AG09309 (cell line): ENCODE measurements around the gene MYO1A.
"Not testable (repeated sequence)": the region's sequence is repeated elsewhere in the genome, so short reads cannot be mapped to it uniquely, and the experiment has no call there.

ENCODE experiments used
- DNase-seq: peaks from one replicate; pipeline ENCODE4 v3.0.0-alpha.2; 2010; ENCODE audit warnings: low read depth
- H3K4me3 ChIP-seq: 2 replicates; pipeline ENCODE4 v1.5.1; 2011; ENCODE audit warnings: mild to moderate bottlenecking, low read depth, low read length, moderate library complexity; ENCODE audit not compliant: control insufficient read depth
- TF ChIP-seq, protein P1 (sequence below): IDR thresholded peaks from 2 replicates; pipeline ENCODE4 v1.5.1; 2011; ENCODE audit warnings: mild to moderate bottlenecking, low read depth, low read length, inconsistent platforms; ENCODE audit not compliant: insufficient read depth, control insufficient read depth; ENCODE audit errors: missing control alignments

The MYO1A gene

DNA sequence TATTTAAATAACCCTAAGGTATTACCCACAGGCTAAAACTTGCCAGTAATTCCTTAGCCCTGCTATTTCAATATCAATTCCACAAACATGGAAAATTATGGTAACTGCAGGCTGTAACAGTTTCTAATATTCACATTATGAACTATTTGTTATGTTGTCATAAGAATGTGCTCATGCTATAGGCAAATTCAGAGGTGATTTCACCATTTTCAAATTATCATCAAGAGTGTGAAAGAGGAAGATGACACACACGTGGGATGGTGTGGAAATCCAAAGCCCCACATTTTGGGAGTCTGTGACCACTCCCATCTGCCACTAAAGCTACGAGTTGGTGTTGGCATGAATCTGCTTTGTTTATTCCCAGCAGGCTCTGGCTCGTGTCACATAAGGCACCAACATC lies 5.9 kb upstream of the MYO1A start:
- no peak for DNase-seq
- TF ChIP-seq, protein P1, sequence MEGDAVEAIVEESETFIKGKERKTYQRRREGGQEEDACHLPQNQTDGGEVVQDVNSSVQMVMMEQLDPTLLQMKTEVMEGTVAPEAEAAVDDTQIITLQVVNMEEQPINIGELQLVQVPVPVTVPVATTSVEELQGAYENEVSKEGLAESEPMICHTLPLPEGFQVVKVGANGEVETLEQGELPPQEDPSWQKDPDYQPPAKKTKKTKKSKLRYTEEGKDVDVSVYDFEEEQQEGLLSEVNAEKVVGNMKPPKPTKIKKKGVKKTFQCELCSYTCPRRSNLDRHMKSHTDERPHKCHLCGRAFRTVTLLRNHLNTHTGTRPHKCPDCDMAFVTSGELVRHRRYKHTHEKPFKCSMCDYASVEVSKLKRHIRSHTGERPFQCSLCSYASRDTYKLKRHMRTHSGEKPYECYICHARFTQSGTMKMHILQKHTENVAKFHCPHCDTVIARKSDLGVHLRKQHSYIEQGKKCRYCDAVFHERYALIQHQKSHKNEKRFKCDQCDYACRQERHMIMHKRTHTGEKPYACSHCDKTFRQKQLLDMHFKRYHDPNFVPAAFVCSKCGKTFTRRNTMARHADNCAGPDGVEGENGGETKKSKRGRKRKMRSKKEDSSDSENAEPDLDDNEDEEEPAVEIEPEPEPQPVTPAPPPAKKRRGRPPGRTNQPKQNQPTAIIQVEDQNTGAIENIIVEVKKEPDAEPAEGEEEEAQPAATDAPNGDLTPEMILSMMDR = no peak
- H3K4me3 ChIP-seq = no peak overlapping the region

DNA sequence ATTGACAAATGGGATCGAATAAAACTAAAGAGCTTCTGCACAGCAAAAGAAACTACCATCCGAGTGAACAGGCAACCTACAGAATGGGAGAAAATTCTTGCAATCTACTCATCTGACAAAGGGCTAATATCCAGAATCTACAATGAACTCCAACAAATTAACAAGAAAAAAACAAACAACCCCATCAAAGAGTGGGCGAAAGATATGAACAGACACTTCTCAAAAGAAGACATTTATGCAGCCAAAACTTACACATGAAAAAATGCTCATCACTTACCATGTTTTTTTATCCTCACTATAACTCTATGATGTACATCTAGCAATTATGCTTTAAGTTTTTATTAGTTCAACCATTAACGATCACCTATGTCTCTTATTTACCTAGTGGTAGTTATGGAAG lies 4.0 kb upstream of the MYO1A start:
- not testable (repeated sequence) for H3K4me3 ChIP-seq, DNase-seq

DNA sequence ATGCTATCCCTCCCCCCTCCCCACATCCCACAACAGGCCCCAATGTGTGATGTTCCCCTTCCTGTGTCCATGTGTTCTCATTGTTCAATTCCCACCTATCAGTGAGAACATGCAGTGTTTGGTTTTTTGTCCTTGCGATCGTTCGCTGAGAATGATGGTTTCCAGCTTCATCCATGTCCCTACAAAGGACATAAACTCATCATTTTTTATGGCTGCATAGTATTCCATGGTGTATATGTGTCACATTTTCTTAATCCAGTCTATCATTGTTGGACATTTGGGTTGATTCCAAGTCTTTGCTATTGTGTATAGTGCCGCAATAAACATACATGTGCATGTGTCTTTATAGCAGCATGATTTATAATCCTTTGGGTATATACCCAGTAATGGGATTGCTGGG lies 3.2 kb upstream of the MYO1A start:
- DNase-seq, H3K4me3 ChIP-seq: not testable (repeated sequence)

DNA sequence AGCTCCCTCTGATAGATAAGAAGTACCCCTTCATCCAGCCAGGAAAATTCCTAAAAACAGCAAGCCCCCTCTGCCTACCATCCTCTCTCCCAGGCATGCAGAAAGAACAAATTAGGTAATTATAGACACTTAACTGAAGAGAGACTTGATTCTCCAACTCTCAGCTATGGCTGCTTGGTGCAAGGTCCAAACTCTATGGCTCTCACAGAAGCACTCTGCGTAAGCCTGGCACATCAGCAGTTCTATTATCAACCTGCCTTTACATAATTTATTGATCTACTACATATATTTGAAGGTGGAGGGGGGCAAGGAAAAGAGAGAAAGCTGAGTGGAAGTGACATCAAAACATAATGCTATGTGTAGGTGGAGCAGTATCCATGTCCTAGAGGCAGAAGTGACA lies 1.1 kb upstream of the MYO1A start:
- no peak for DNase-seq
- TF ChIP-seq, protein P1 = no peak
- no peak overlapping the region for H3K4me3 ChIP-seq

DNA sequence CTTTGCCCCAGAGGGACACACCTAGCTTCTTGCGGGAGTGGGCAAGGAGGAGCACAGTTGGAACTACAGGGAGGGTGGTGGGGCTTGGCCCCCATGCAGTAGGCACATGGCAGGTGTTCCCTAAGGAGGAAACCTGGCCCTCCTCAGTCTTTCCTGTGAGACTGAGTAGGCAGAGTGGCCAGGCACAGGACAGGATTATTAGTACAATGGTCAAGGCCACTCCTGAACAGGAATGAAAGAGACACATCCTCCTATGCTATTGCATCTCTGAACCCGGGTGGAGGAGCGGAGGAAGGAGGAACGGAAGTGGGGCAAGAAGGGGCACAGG lies 846 bp downstream of the MYO1A start:
- no peak for DNase-seq
- TF ChIP-seq, protein P1 = no peak
- no peak overlapping the region for H3K4me3 ChIP-seq

DNA sequence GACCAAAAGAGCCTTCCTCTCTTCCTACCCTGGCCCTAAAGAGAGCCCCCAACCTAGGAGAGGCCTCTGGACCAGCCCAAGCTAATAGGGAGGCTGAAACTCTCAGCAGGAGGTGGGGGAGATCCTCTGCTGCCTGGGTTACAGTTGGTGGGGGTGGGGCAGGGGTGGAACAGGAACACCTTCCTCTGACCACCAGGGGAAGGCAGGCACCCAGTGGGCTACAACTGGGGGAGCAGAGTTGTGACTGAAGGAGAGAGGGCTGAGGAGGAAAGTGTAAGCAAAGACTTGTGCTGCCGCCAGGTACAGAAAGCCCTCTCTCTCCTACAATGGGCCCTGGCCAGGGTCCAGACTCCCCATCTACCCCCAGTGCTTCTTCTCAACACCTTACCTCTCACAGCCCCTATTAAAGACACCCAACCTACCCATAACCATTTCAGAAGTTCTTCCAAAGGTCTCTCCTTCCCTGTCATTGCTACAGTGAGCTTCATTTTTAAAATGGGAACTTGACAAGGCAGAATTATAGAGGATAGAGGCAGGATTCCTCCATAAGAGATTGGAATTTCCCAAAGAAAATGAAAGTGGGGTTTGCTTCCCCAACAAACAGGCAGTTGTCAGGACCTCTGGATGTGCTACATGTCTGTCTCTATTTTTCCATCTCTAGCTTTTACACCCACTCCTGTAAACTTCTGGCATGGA lies 1.4 kb downstream of the MYO1A start:
- H3K4me3 ChIP-seq = no peak overlapping the region
- TF ChIP-seq, protein P1 = no peak
- DNase-seq = no peak

DNA sequence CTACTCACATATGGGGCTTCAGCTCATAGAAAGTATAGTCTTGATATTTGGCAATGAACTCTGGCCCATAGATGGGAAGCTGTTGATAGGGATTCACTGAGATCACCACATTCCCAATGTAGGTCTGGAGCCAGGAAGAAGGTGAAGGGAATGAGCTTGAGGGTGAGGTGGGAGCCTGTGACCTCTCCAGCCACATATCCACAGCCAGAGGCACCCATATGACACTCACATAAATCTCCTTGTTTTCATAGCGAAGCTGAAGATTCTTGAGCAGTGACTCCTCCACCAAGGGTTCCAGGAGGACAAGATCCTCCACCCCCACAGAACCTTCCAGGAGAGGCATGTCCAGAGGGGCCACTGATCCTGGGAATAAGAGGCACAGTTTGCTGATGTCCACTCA lies 1.9 kb downstream of the MYO1A start:
- DNase-seq = no peak
- TF ChIP-seq, protein P1 = no peak
- no peak overlapping the region for H3K4me3 ChIP-seq
